ENCODE results near the gene RPL19.

DNA sequence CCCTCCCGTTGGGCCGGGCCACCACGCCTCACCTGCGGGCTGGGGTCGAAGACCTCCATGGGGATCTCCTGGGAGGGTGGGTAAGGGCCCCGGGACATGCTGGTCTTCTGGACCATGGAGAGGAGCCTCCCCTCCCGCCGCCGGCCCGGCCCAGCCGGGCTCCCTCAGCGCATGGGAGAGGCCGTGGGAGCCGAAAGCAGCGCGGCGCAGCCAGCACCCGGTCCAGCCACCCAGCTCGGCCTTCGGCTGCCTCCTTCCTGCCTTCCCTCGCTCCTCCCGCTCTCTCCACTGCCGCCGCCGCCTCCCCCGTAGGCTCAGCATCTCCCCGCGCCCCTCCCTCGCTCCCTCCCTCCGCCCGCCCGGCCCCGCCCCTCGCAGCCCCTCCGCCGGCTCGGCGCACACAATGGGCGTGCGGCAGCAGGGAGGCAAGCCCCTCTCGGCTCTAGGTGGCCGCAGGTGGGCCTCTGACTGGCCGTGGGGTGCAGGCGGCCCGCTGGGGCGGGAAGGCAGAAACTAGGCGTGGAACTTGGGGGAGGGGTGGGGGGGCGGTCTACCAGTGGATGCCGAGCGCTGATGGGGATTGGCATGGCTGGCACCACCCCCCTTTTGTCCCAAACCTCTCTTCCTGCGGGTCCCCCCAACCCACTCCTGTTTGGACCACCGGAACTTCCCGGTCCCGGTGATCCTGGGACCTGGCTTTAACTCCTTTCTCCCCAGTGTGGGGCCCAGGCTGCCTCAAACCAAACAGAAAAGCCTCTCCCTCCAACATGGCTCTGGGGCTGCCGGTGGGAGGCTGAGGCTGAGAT is 2.5 kb upstream of the RPL19 start, which contains the start of gene CACNB1:
- TF ChIP-seq POLR2AphosphoS5 (IDR thresholded peaks at IDR 0.05; ENCODE audit: borderline replicate concordance, low read depth, low read length): peak; percentile 74; the same call in 1 of the 2 replicates
- no peak for TF ChIP-seq EZH2 (IDR thresholded peaks at IDR 0.05)
- TF ChIP-seq FOXP2 (optimal IDR thresholded peaks at IDR 0.05; ENCODE audit: control extremely low read depth, extremely low read length, insufficient read depth): no peak

Data from SK-N-MC (cell line).